H9 (cell line): Measurements from ENCODE around the gene SOS1. TPM values are rescaled to one million over a fixed set of nuclear protein-coding genes. Genes with fewer than 3 reads are reported as not detected.

ENCODE experiments used
- DNase-seq: peaks from one replicate; pipeline ENCODE4 v3.0.0-alpha.2; 2017
- H2AFZ ChIP-seq: one replicate; pipeline ENCODE4 v1.6.1; 2013; ENCODE audit warnings: mild to moderate bottlenecking, low read length, control low read depth, moderate library complexity
- H2AK5ac ChIP-seq: 2 replicates; pipeline ENCODE4 v1.6.1; 2013; ENCODE audit warnings: low read length, control low read depth, mixed read lengths; ENCODE audit not compliant: insufficient read length
- H2BK120ac ChIP-seq: one replicate; pipeline ENCODE4 v1.6.1; 2013; ENCODE audit warnings: low read depth, mild to moderate bottlenecking, low read length, control low read depth, inconsistent platforms; ENCODE audit not compliant: poor library complexity, severe bottlenecking
- H2BK12ac ChIP-seq: 2 replicates; pipeline ENCODE4 v1.6.1; 2013; ENCODE audit warnings: low read length, control low read depth, mixed read lengths, low read depth; ENCODE audit not compliant: insufficient read length
- H2BK15ac ChIP-seq: 2 replicates; pipeline ENCODE4 v1.6.1; 2013; ENCODE audit warnings: low read depth, low read length, control low read depth
- H2BK20ac ChIP-seq: one replicate; pipeline ENCODE4 v1.6.1; 2013; ENCODE audit warnings: low read depth, mild to moderate bottlenecking, low read length, control low read depth, inconsistent platforms; ENCODE audit not compliant: poor library complexity, severe bottlenecking
- H2BK5ac ChIP-seq: 2 replicates; pipeline ENCODE4 v1.6.1; 2013; ENCODE audit warnings: low read length, control low read depth, mixed read lengths; ENCODE audit not compliant: insufficient read length
- H3K14ac ChIP-seq: 2 replicates; pipeline ENCODE4 v1.6.1; 2013; ENCODE audit warnings: low read length, control low read depth; ENCODE audit not compliant: insufficient read depth
- H3K18ac ChIP-seq: 2 replicates; pipeline ENCODE4 v1.6.1; 2013; ENCODE audit warnings: low read depth, mild to moderate bottlenecking, mixed read lengths, low read length, control low read depth; ENCODE audit not compliant: insufficient read length
- H3K23ac ChIP-seq: 2 replicates; pipeline ENCODE4 v1.6.1; 2013; ENCODE audit warnings: low read length, control low read depth, mixed read lengths, low read depth; ENCODE audit not compliant: insufficient read length
- H3K23me2 ChIP-seq: 2 replicates; pipeline ENCODE4 v1.6.1; 2013; ENCODE audit warnings: low read depth, mild to moderate bottlenecking, mixed read lengths, low read length, control low read depth; ENCODE audit not compliant: insufficient read length, poor library complexity, severe bottlenecking
- H3K27ac ChIP-seq: 2 replicates; pipeline ENCODE4 v1.5.1; 2013; ENCODE audit warnings: low read length, control low read depth, mixed read lengths, low read depth; ENCODE audit not compliant: insufficient read length
- H3K27me3 ChIP-seq: 2 replicates; pipeline ENCODE4 v1.6.1; 2013; ENCODE audit warnings: low read length, control low read depth, inconsistent platforms; ENCODE audit not compliant: insufficient read depth
- H3K4ac ChIP-seq: 2 replicates; pipeline ENCODE4 v1.6.1; 2013; ENCODE audit warnings: low read depth, mild to moderate bottlenecking, control low read depth, inconsistent platforms, low read length, moderate library complexity
- H3K4me1 ChIP-seq: 2 replicates; pipeline ENCODE4 v1.6.1; 2013; ENCODE audit warnings: low read length, control low read depth, inconsistent platforms; ENCODE audit not compliant: insufficient read depth
- H3K4me2 ChIP-seq: 2 replicates; pipeline ENCODE4 v1.6.1; 2013; ENCODE audit warnings: low read length, control low read depth, mixed read lengths; ENCODE audit not compliant: insufficient read length, insufficient read depth
- H3K56ac ChIP-seq: 2 replicates; pipeline ENCODE4 v1.6.1; 2013; ENCODE audit warnings: low read depth, mild to moderate bottlenecking, mixed read lengths, low read length, control low read depth; ENCODE audit not compliant: insufficient read length
- H3K79me1 ChIP-seq: 2 replicates; pipeline ENCODE4 v1.6.1; 2013; ENCODE audit warnings: low read depth, mild to moderate bottlenecking, moderate library complexity, low read length, control low read depth, inconsistent platforms; ENCODE audit not compliant: insufficient read depth, poor library complexity, severe bottlenecking
- H3K79me2 ChIP-seq: 2 replicates; pipeline ENCODE4 v1.6.1; 2013; ENCODE audit warnings: low read length, control low read depth, inconsistent platforms; ENCODE audit not compliant: insufficient read depth
- H3K9ac ChIP-seq: 2 replicates; pipeline ENCODE4 v1.6.1; 2013; ENCODE audit warnings: low read length, control low read depth, mixed read lengths; ENCODE audit not compliant: insufficient read length; ENCODE audit errors: extremely low read depth
- H3K9me3 ChIP-seq: one replicate; pipeline ENCODE4 v1.6.1; 2013; ENCODE audit warnings: low read depth, low read length, inconsistent platforms; ENCODE audit not compliant: control insufficient read depth
- H3T11ph ChIP-seq: one replicate; pipeline ENCODE4 v1.6.1; 2013; ENCODE audit warnings: mild to moderate bottlenecking, low read length, control low read depth, inconsistent platforms
- H4K20me1 ChIP-seq: one replicate; pipeline ENCODE4 v1.6.1; 2013; ENCODE audit not compliant: control insufficient read depth, insufficient read length, insufficient read depth
- H4K5ac ChIP-seq: 2 replicates; pipeline ENCODE4 v1.6.1; 2013; ENCODE audit warnings: low read depth, mild to moderate bottlenecking, mixed read lengths, low read length, control low read depth; ENCODE audit not compliant: insufficient read length
- H4K8ac ChIP-seq: replicated peaks from 2 replicates; pipeline ENCODE4 v1.6.1; 2013; ENCODE audit warnings: low read length, control low read depth, mixed read lengths, low read depth; ENCODE audit not compliant: insufficient read length
- H4K91ac ChIP-seq: 2 replicates; pipeline ENCODE4 v1.6.1; 2013; ENCODE audit warnings: low read depth, mild to moderate bottlenecking, moderate library complexity, mixed read lengths, low read length, control low read depth; ENCODE audit not compliant: insufficient read length
- H3K27ac Mint-ChIP-seq, 3 experiments: 2 replicates in 2 of 3; 3 replicates in 1 of 3; pipeline ENCODE4 v1.8.0; 2020 to 2021; ENCODE audit warnings: mixed read lengths in 3 of 3, mild to moderate bottlenecking in 1 of 3, moderate library complexity in 1 of 3
- H3K27me3 Mint-ChIP-seq: 2 replicates; pipeline ENCODE4 v1.8.0; 2021; ENCODE audit warnings: low read depth, mild to moderate bottlenecking, moderate library complexity, mixed read lengths
- H3K36me3 Mint-ChIP-seq, 3 experiments: 2 replicates in 2 of 3; 3 replicates in 1 of 3; pipeline ENCODE4 v1.8.0; 2020 to 2021; ENCODE audit warnings: low read depth in 3 of 3, mixed read lengths in 3 of 3; ENCODE audit not compliant: insufficient read depth in 1 of 3
- H3K4me1 Mint-ChIP-seq, 2 experiments: 2 replicates each; pipeline ENCODE4 v1.8.0; 2020; ENCODE audit warnings: mixed read lengths in 2 of 2
- H3K4me3 Mint-ChIP-seq, 2 experiments: 2 replicates in 1 of 2; 3 replicates in 1 of 2; pipeline ENCODE4 v1.8.0; 2020 to 2021; ENCODE audit warnings: mild to moderate bottlenecking in 2 of 2, mixed read lengths in 2 of 2, moderate library complexity in 1 of 2
- H3K9me3 Mint-ChIP-seq, 2 experiments: 2 replicates in 1 of 2; 3 replicates in 1 of 2; pipeline ENCODE4 v1.8.0; 2020; ENCODE audit warnings: mild to moderate bottlenecking in 2 of 2, mixed read lengths in 2 of 2, moderate library complexity in 1 of 2
- CTCF ChIP-seq: fragments of 200-600 bp; sonication (generic); conservative IDR thresholded peaks from 3 replicates; pipeline ENCODE4 v1.8.0; 2021; ENCODE audit warnings: antibody characterized with exemption, mild to moderate bottlenecking
- WGBS: extraction: QIAGEN DNeasy Blood & Tissue Kit; methylation state at CpG from one replicate; pipeline ENCODE4 v1.1.7; 2013; ENCODE audit warnings: missing lambda C conversion rate, low lambda C conversion rate, mixed read lengths; ENCODE audit not compliant: insufficient read length; ENCODE audit errors: extremely low coverage; 5-methylcytosine and 5-hydroxymethylcytosine counted together
- total RNA-seq: library from RNA; stranded (reverse); gene quantifications from 2 replicates; pipeline ENCODE4 v1.2.1, GENCODE V29; 2021

The SOS1 gene
- total RNA-seq, 1 experiment from 2014 or later: 35.8 TPM

GRCh38 chr2:39154944-39155343 is 34.1 kb upstream of the SOS1 start:
- Histone ChIP-seq H2BK5ac (no peak overlapping the region), H3K4me1 (peaks cover 3% of the 10 kb centered on the region; the same call in 1 of the 2 replicates), H3K79me1 (no peaks in the 10 kb centered on the region), H3K9me3 (no peaks in the 10 kb centered on the region), H2BK15ac (no peak overlapping the region), H2AFZ (no peak overlapping the region), H4K5ac (no peak overlapping the region), H4K91ac (no peak overlapping the region), H3K56ac (no peak overlapping the region), H3K4me2 (no peak overlapping the region), H3K23me2 (no peaks in the 10 kb centered on the region), H3K18ac (no peak overlapping the region), H2BK20ac (no peak overlapping the region), H4K8ac (no peak overlapping the region), H2BK12ac (no peak overlapping the region), H3K4ac (no peak overlapping the region), H3K27ac (no peak overlapping the region), H2AK5ac (no peak overlapping the region), H3K23ac (no peak overlapping the region), H3T11ph (no peak overlapping the region), H2BK120ac (no peak overlapping the region), H4K20me1 (no peaks in the 10 kb centered on the region), H3K79me2 (no peaks in the 10 kb centered on the region), H3K14ac (no peak overlapping the region), H3K27me3 (no peaks in the 10 kb centered on the region), H3K9ac (no peak overlapping the region)
- no CpG with 5 or more reads among the region's 3 CpGs for WGBS
- H3K27me3 Mint-ChIP-seq: no peaks in the 10 kb centered on the region
- H3K4me1 Mint-ChIP-seq: peaks cover 0 to 7% of the 10 kb centered on the region in 2 experiments; a peak in 2 of 4 replicates
- H3K27ac Mint-ChIP-seq: no peak overlapping the region
- DNase-seq: no peak
- TF ChIP-seq CTCF: no peak
- H3K36me3 Mint-ChIP-seq: no peaks in the 10 kb centered on the region
- no peaks in the 10 kb centered on the region for H3K9me3 Mint-ChIP-seq
- no peak overlapping the region for H3K4me3 Mint-ChIP-seq
